Keratinocyte (primary cell): ENCODE results near the gene SCD.
A peak's percentile ranks its signal among the peaks of the same experiment; 100 is the strongest.

ENCODE experiments used
- EZH2 ChIP-seq: IDR thresholded peaks from one replicate; pipeline ENCODE4 v1.6.1; 2012; ENCODE audit warnings: inconsistent platforms, mild to moderate bottlenecking, low read length, moderate library complexity
- TF ChIP-seq, protein P1 (sequence below), 3 experiments: IDR thresholded peaks in 1 of 3; conservative IDR thresholded peaks in 1 of 3; optimal IDR thresholded peaks in 1 of 3; 2 replicates in 2 of 3; 3 replicates in 1 of 3; pipeline versions ENCODE3 to v1.5.1; 2011; ENCODE audit warnings: low read length in 3 of 3, mild to moderate bottlenecking in 3 of 3, moderate library complexity in 2 of 3, control low read depth in 1 of 3, inconsistent platforms in 1 of 3; ENCODE audit not compliant: insufficient read depth in 2 of 3; ENCODE audit errors: extremely low read depth in 1 of 3

DNA sequence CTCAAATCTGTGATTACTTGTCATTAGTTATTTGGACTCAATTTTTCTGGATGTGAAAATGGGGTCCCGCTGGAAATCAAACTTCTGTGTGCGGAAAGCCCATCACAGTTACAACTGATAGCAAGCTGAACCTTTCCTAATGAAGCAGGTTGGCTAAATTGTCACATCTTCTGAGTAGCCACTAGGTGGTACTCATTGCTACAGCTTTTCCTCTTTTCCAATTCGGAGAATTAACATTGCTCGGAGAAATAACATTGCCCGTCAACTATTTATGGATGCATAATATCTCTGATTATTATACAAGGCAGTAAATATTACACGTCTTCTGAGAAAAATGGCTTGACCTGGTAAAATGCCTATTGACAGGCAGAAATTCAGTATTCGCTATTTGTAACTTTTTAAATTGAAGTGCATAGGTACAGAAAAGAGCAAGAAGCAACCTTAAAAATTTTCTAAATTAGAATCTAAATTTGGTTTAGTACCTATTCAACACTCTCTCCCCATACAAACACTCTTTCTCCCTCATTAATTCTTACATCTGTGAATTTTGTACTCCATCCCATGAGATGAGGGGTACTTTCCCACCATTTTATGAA is 43.2 kb upstream of the SCD start:
- TF ChIP-seq, protein P1, sequence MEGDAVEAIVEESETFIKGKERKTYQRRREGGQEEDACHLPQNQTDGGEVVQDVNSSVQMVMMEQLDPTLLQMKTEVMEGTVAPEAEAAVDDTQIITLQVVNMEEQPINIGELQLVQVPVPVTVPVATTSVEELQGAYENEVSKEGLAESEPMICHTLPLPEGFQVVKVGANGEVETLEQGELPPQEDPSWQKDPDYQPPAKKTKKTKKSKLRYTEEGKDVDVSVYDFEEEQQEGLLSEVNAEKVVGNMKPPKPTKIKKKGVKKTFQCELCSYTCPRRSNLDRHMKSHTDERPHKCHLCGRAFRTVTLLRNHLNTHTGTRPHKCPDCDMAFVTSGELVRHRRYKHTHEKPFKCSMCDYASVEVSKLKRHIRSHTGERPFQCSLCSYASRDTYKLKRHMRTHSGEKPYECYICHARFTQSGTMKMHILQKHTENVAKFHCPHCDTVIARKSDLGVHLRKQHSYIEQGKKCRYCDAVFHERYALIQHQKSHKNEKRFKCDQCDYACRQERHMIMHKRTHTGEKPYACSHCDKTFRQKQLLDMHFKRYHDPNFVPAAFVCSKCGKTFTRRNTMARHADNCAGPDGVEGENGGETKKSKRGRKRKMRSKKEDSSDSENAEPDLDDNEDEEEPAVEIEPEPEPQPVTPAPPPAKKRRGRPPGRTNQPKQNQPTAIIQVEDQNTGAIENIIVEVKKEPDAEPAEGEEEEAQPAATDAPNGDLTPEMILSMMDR (optimal IDR thresholded peaks at IDR 0.05 in 1 of 3, IDR thresholded peaks at IDR 0.05 in 1 of 3, conservative IDR thresholded peaks at IDR 0.05 in 1 of 3; ENCODE audit: extremely low read depth in 1 of 3, insufficient read depth in 2 of 3, low read length in 3 of 3), result peak; percentile 47 to 68 (median 52)
- no peak for TF ChIP-seq EZH2
